Keratinocyte (primary cell): ENCODE measurements around the gene E4F1.

Experiments
- EZH2 ChIP-seq: IDR thresholded peaks from one replicate; pipeline ENCODE4 v1.6.1; 2012; ENCODE audit warnings: inconsistent platforms, mild to moderate bottlenecking, low read length, moderate library complexity
- TF ChIP-seq, protein P1 (sequence below), 3 experiments: IDR thresholded peaks in 1 of 3; conservative IDR thresholded peaks in 1 of 3; optimal IDR thresholded peaks in 1 of 3; 2 replicates in 2 of 3; 3 replicates in 1 of 3; pipeline versions ENCODE3 to v1.5.1; 2011; ENCODE audit warnings: low read length in 3 of 3, mild to moderate bottlenecking in 3 of 3, moderate library complexity in 2 of 3, control low read depth in 1 of 3, inconsistent platforms in 1 of 3; ENCODE audit not compliant: insufficient read depth in 2 of 3; ENCODE audit errors: extremely low read depth in 1 of 3

DNA sequence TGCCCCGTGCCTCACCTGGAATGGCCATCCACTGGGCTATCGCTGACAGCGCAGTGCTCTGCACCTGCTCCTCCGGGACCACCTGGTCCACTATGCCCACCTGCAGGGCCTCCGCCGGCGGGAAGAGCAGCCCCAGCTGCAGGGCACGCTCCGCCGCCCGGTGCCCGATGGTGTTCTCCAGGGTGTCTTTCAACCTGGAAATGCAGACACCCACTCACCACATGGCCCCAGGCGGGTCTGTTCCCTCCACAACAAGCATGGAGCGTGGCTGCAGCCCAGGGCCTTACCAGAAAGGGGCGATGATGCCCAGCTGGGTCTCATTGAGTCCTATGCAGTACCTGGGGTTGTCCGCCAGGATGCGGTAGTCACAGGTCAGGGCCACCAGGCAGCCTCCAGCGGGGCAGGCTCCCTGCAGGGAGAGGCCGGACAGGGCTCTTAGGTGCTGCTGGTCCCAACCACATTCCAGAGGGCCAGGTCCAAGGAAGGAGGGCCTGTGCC lies 19.7 kb downstream of the E4F1 start:
- TF ChIP-seq, protein P1, sequence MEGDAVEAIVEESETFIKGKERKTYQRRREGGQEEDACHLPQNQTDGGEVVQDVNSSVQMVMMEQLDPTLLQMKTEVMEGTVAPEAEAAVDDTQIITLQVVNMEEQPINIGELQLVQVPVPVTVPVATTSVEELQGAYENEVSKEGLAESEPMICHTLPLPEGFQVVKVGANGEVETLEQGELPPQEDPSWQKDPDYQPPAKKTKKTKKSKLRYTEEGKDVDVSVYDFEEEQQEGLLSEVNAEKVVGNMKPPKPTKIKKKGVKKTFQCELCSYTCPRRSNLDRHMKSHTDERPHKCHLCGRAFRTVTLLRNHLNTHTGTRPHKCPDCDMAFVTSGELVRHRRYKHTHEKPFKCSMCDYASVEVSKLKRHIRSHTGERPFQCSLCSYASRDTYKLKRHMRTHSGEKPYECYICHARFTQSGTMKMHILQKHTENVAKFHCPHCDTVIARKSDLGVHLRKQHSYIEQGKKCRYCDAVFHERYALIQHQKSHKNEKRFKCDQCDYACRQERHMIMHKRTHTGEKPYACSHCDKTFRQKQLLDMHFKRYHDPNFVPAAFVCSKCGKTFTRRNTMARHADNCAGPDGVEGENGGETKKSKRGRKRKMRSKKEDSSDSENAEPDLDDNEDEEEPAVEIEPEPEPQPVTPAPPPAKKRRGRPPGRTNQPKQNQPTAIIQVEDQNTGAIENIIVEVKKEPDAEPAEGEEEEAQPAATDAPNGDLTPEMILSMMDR (optimal IDR thresholded peaks at IDR 0.05 in 1 of 3, IDR thresholded peaks at IDR 0.05 in 1 of 3, conservative IDR thresholded peaks at IDR 0.05 in 1 of 3; ENCODE audit: extremely low read depth in 1 of 3, insufficient read depth in 2 of 3, low read length in 3 of 3): no peak
- TF ChIP-seq EZH2: no peak
